ENCODE data around the gene ENO1.

ENO1 gene

DNA sequence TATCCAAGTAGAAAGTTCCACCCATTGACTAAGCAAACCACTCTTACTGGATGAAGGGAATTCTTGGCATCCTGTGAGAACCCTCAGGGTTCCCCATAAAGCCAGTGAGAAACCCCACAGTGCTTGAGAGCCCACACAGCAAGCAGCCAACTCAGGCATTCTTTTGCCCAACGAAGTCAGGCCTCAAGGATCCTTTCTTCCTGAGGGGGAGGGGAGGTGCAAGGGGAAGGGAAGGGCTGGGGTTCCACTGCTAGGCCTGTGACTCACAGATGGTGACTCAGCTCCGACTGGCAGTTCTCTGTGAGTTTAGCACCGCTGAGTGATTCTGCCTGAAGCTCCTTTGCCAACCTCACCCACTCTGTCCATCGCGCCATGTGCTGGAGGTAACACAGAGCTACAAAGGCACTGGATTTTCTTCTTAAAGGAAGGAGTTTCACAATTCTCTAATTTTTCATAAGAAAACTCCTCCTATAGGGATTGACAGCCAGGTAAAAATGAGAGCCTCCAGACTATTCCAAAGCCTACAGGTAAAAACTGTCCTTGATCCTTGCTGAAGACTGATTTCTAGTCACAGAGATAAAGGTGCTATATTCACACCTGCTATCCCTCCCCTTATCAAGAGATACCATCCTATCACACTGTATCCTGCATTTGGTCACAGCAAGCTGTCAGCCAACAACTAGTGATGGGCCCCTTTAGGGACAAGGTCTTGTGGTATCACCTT lies 4.8 kb downstream of the ENO1 start:
- peak; percentile 94 for DNase-seq (ENCODE audit: low read depth)
- H3K4me3 ChIP-seq (ENCODE audit: low read length), result peak overlapping the region; percentile 21

DNA sequence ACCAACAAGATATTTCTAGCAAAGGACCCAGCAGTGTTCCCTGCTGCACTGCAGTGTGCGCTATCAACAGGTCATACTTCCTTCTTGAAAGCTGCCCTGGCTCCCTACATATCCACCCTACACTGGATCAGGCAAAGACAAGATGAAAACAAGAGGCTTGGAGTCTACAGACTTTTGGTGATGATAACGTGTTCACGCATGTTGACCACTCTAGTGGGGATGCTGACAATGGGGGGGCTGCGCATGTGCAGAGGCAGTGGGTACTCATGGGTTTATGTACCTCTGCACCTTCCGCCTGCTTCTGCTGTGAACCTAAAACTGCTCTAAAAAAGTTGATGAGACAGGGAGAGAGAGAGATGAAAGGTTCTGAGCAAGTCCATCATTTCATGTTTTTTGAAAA lies 5.5 kb downstream of the ENO1 start:
- H3K4me3 ChIP-seq (ENCODE audit: low read length), result peak overlapping the region; percentile 21

More for the DNA sequence above, 4.8 kb downstream of the ENO1 start:
- TF ChIP-seq, protein P1, sequence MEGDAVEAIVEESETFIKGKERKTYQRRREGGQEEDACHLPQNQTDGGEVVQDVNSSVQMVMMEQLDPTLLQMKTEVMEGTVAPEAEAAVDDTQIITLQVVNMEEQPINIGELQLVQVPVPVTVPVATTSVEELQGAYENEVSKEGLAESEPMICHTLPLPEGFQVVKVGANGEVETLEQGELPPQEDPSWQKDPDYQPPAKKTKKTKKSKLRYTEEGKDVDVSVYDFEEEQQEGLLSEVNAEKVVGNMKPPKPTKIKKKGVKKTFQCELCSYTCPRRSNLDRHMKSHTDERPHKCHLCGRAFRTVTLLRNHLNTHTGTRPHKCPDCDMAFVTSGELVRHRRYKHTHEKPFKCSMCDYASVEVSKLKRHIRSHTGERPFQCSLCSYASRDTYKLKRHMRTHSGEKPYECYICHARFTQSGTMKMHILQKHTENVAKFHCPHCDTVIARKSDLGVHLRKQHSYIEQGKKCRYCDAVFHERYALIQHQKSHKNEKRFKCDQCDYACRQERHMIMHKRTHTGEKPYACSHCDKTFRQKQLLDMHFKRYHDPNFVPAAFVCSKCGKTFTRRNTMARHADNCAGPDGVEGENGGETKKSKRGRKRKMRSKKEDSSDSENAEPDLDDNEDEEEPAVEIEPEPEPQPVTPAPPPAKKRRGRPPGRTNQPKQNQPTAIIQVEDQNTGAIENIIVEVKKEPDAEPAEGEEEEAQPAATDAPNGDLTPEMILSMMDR (conservative IDR thresholded peaks at IDR 0.05; ENCODE audit: low read depth, low read length), result no peak

DNA sequence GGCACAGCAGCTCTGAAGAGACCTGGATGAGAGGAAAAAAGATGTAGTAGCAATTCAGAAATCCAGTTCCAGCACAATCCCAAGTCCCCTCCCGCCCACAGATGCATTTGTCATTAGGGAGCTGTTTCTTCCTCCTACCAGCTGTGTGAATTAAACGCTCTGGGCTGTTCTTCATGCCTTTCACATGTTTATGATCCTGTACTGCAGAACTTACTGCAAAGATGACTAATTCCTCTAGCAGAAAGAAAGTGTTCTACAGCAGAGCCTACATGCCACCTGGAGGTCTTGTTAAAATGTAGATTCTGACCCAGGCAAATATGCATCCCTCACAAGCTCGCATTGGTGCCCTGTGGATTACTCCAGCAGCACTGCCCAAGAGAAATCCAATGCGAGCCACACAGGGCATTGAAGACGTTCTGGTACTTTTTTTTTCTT lies 6.5 kb downstream of the ENO1 start:
- TF ChIP-seq, protein P1 (conservative IDR thresholded peaks at IDR 0.05; ENCODE audit: low read depth, low read length), result no peak
- no peak overlapping the region for H3K4me3 ChIP-seq (ENCODE audit: low read length)
- no peak for DNase-seq (ENCODE audit: low read depth)

More for the DNA sequence above, 5.5 kb downstream of the ENO1 start:
- TF ChIP-seq, protein P1 (conservative IDR thresholded peaks at IDR 0.05; ENCODE audit: low read depth, low read length), result no peak
- DNase-seq (ENCODE audit: low read depth), result no peak

DNA sequence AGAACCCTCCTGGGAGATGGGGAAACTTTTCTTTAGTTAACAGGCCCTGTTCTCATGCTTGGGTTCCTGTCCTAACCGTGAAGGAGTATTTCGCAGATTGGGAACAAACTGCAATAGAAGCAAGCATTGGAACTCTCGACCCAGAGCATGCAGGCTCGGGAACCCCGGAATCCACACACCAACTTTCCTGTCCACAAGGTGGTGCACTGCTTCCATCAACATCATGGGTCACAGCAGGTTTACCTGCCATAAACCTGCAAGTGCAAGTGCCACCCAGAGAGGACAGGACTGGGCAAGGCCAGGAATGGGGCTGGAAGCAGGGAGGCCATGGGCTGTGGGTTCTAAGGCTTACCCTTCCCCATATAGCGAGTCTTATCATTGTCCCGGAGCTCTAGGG lies 6.9 kb downstream of the ENO1 start:
- no peak overlapping the region for H3K4me3 ChIP-seq (ENCODE audit: low read length)
- no peak for DNase-seq (ENCODE audit: low read depth)
- TF ChIP-seq, protein P1 (conservative IDR thresholded peaks at IDR 0.05; ENCODE audit: low read depth, low read length), result peak; percentile 49

DNA sequence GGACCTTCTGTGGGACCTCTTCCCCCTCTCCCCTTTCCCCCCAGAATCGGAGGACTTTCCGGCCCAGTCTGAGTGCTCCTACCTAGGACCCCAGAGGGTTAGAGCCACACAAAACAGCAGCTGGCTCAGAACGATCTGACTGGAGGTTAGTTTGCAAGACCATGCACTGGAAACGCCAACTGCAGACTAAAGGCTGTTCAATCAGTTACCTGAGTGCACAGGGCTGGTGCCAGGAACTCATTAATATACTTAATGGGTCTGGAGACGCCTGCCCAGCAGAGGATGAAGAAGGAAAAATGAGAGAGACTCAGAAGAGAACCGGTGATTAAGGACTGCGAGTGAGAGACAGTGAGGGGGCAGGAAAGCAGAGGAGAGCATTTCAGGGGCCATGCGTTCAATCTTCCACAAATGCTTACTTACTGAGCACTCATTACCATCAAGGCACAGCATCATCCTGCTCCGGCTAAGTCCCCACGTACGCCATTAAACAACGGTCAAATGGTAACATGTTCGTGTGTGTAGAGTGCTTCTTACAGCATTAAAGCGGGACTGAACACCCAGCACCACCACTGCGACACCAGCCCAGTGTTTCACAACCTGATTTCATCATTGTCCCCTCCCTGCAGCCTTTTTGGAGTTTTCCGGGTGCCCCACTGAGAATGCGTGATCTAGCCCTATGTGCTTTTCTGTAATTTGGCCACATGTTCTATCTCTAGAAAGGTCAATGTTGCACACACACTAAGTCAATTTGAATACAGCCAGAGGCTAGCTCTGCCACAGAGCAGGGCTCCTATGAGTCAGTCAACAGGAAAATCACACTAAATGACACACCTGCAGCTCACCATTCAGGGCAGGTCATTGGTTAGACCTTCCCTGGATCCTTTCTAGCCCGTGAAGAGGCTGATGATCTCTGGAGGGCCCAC lies 7.6 kb downstream of the ENO1 start:
- H3K4me3 ChIP-seq (ENCODE audit: low read length), result no peak overlapping the region
- no peak for DNase-seq (ENCODE audit: low read depth)

DNA sequence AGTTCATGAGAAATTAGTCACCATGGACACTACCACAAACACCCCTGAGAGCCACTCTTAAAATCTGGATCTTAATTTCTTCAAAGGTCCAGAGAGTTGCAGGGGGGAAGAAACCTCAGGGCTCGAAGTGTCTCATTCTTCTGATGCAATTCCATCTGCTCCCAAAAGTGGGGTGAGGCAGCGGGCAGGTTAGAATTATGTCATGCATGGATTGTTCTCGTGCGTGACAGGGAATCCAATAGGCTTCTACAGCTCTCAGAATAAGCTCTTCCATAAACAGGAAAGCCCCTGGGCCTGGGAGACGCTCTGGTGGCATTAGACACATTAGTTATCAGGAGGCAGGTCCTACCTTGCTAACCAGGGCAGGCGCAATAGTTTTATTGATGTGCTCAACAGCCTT lies 8.4 kb downstream of the ENO1 start:
- H3K4me3 ChIP-seq (ENCODE audit: low read length), result no peak overlapping the region
- no peak for DNase-seq (ENCODE audit: low read depth)
- TF ChIP-seq, protein P1 (conservative IDR thresholded peaks at IDR 0.05; ENCODE audit: low read depth, low read length), result no peak

More for the DNA sequence above, 7.6 kb downstream of the ENO1 start:
- TF ChIP-seq, protein P1 (conservative IDR thresholded peaks at IDR 0.05; ENCODE audit: low read depth, low read length), result no peak
